OCI-M2 (cell line): ENCODE data around the gene PLEKHN1.

Experiments
- DNase-seq: peaks from one replicate; lab custom pipeline; 2025; ENCODE audit not compliant: unreplicated experiment; lab: John Stamatoyannopoulos, UW

Gene PLEKHN1

GRCh38 chr1:1023700-1024099 lies 57.4 kb downstream of the PLEKHN1 start:
- no peak for DNase-seq

GRCh38 chr1:1024149-1024770 lies 58.0 kb downstream of the PLEKHN1 start:
- no peak for DNase-seq

GRCh38 chr1:1024771-1025699 lies 58.8 kb downstream of the PLEKHN1 start:
- no peak for DNase-seq
